ENCODE results near the gene TUBAL3. TPM values are rescaled to one million over a fixed set of nuclear protein-coding genes. Genes with fewer than 3 reads are reported as not detected.

The TUBAL3 gene
- total RNA-seq, 2 donors from 2014 or later, result 1.7 TPM; not detected in 1

GRCh38 chr10:5343561-5343960 is 61.1 kb downstream of the TUBAL3 start:
- no peak for DNase-seq (ENCODE audit: low spot score)
- TF ChIP-seq, protein P1, sequence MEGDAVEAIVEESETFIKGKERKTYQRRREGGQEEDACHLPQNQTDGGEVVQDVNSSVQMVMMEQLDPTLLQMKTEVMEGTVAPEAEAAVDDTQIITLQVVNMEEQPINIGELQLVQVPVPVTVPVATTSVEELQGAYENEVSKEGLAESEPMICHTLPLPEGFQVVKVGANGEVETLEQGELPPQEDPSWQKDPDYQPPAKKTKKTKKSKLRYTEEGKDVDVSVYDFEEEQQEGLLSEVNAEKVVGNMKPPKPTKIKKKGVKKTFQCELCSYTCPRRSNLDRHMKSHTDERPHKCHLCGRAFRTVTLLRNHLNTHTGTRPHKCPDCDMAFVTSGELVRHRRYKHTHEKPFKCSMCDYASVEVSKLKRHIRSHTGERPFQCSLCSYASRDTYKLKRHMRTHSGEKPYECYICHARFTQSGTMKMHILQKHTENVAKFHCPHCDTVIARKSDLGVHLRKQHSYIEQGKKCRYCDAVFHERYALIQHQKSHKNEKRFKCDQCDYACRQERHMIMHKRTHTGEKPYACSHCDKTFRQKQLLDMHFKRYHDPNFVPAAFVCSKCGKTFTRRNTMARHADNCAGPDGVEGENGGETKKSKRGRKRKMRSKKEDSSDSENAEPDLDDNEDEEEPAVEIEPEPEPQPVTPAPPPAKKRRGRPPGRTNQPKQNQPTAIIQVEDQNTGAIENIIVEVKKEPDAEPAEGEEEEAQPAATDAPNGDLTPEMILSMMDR (IDR thresholded peaks at IDR 0.05), result no peak
- Histone ChIP-seq H3K4me3 (no peak overlapping the region), H3K27me3 (no peaks in the 10 kb centered on the region), H3K4me1 (no peaks in the 10 kb centered on the region), H3K27ac (no peak overlapping the region), H3K36me3 (no peaks in the 10 kb centered on the region), H3K9me3 (no peaks in the 10 kb centered on the region)

Other genes starting within 250 kb of the TUBAL3 start
- not detected for gene AKR1C8, start 219.7 kb downstream of the TUBAL3 start, total RNA-seq
- gene AKR1C4, start 208.0 kb downstream of the TUBAL3 start, total RNA-seq, result not detected
- not detected for gene UCN3, start 39.9 kb downstream of the TUBAL3 start, total RNA-seq
- 10 to 100 TPM; 12.8 to 19.8 TPM for gene NET1, start 7.7 kb upstream of the TUBAL3 start, total RNA-seq
- not detected for gene CALML5, start 94.7 kb upstream of the TUBAL3 start, total RNA-seq
- not detected for gene CALML3, start 120.1 kb upstream of the TUBAL3 start, total RNA-seq

All from right atrium auricular region (tissue), 2 donors.